ENCODE data around the gene MXD1.

The MXD1 gene

DNA sequence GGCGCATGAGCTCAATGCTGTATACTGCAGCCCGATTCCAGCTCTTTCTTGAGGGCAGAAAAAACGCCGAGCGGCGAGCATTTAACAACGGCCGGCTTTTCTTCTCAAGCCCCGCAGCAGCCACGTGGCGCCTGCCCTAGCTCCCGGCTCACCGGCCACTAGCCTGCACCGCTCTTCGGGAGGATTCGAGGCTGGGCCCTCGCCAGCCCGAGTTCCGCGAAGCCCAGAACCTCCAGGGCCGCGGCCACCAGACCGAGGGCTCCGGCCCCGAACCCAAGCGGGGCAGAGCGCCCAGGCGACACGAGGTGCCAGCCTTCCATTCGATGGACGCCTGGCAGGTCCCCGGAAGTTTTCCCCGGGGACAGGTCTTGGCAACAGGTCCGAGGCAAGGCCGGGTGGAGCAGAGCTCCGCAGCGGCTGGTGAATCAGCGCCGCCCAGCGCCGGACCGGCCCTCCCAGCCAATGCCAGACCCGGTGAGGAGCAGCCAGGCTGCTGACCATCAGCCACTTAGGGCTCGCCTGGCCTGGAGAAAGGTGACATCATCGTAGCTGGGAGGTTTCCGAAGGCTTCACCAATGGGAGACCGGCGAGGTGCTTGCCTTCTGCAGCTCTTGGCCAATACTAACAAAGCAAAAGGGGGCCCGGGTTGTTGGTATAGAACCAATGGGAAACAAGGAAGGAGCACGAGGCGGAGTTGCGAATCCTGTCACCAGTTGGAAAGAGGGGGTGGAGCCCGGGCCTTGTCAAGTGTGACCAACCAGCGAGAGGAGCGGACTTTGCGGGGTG is 552 bp upstream of the MXD1 start:
- Histone ChIP-seq H2AK5ac (ENCODE audit: low read length) (no peak overlapping the region), H3K4me1 (ENCODE audit: control insufficient read depth, low read depth, low read length) (no peaks in the 10 kb centered on the region), H3K4me3 (ENCODE audit: low read length) (peak overlapping the region; percentile 67), H2BK120ac (ENCODE audit: low read depth, low read length) (no peak overlapping the region), H3K36me3 (ENCODE audit: control insufficient read depth, insufficient read depth, low read length) (no peaks in the 10 kb centered on the region), H4K8ac (ENCODE audit: low read depth, low read length) (no peak overlapping the region), H3K79me2 (ENCODE audit: control insufficient read depth, insufficient read depth, low read length) (no peaks in the 10 kb centered on the region), H3K4me2 (ENCODE audit: low read length) (peak overlapping the region; percentile 79), H3K23ac (ENCODE audit: low read length) (no peak overlapping the region), H2BK15ac (replicated peaks; ENCODE audit: low read depth) (no peak overlapping the region), H4K5ac (ENCODE audit: low read length) (no peak overlapping the region), H3K27me3 (ENCODE audit: insufficient read depth, low read length, poor library complexity) (no peaks in the 10 kb centered on the region), H3K4ac (ENCODE audit: low read depth, low read length) (peak overlapping the region; percentile 90), H3K56ac (ENCODE audit: low read length) (peak overlapping the region; percentile 96), H3K79me1 (ENCODE audit: low read length) (no peaks in the 10 kb centered on the region), H2BK5ac (ENCODE audit: low read length) (no peak overlapping the region), H3K9ac (ENCODE audit: low read length) (peak overlapping the region; percentile 91), H3K18ac (ENCODE audit: low read length) (peak overlapping the region; percentile 60), H3K27ac (ENCODE audit: low read depth, low read length) (peak overlapping the region; percentile 94)
- peak; percentile 100 for DNase-seq
- WGBS (ENCODE audit: extremely low coverage, insufficient coverage, low lambda C conversion rate): no CpG with 5 or more reads among the region's 56 CpGs

GRCh38 chr2:69916106-69916505 is 1.2 kb downstream of the MXD1 start:
- H3K27ac ChIP-seq (ENCODE audit: low read depth, low read length): no peak overlapping the region
- no peaks in the 10 kb centered on the region for H3K79me1 ChIP-seq (ENCODE audit: low read length)
- H3K36me3 ChIP-seq (ENCODE audit: control insufficient read depth, insufficient read depth, low read length): no peaks in the 10 kb centered on the region
- no peak for DNase-seq
- no peak overlapping the region for H3K4ac ChIP-seq (ENCODE audit: low read depth, low read length)
- no peak overlapping the region for H2BK120ac ChIP-seq (ENCODE audit: low read depth, low read length)
- H3K9ac ChIP-seq (ENCODE audit: low read length): no peak overlapping the region
- no peak overlapping the region for H3K23ac ChIP-seq (ENCODE audit: low read length)
- H3K56ac ChIP-seq (ENCODE audit: low read length): no peak overlapping the region
- no peak overlapping the region for H2BK15ac ChIP-seq (replicated peaks; ENCODE audit: low read depth)
- no peak overlapping the region for H2AK5ac ChIP-seq (ENCODE audit: low read length)
- H2BK5ac ChIP-seq (ENCODE audit: low read length): no peak overlapping the region
- no peaks in the 10 kb centered on the region for H3K27me3 ChIP-seq (ENCODE audit: insufficient read depth, low read length, poor library complexity)
- H4K5ac ChIP-seq (ENCODE audit: low read length): no peak overlapping the region
- no peak overlapping the region for H3K18ac ChIP-seq (ENCODE audit: low read length)
- WGBS (ENCODE audit: extremely low coverage, insufficient coverage, low lambda C conversion rate): no CpG with 5 or more reads among the region's 2 CpGs
- H3K4me2 ChIP-seq (ENCODE audit: low read length): no peak overlapping the region
- no peak overlapping the region for H4K8ac ChIP-seq (ENCODE audit: low read depth, low read length)
- no peaks in the 10 kb centered on the region for H3K4me1 ChIP-seq (ENCODE audit: control insufficient read depth, low read depth, low read length)
- no peaks in the 10 kb centered on the region for H3K79me2 ChIP-seq (ENCODE audit: control insufficient read depth, insufficient read depth, low read length)
- no peak overlapping the region for H3K4me3 ChIP-seq (ENCODE audit: low read length)

GRCh38 chr2:69917852-69918251 is 2.9 kb downstream of the MXD1 start:
- Histone ChIP-seq H4K8ac (ENCODE audit: low read depth, low read length) (no peak overlapping the region), H2BK120ac (ENCODE audit: low read depth, low read length) (no peak overlapping the region), H3K79me1 (ENCODE audit: low read length) (no peaks in the 10 kb centered on the region), H3K4me2 (ENCODE audit: low read length) (no peak overlapping the region), H3K18ac (ENCODE audit: low read length) (no peak overlapping the region), H2BK5ac (ENCODE audit: low read length) (no peak overlapping the region), H3K4me1 (ENCODE audit: control insufficient read depth, low read depth, low read length) (no peaks in the 10 kb centered on the region), H2AK5ac (ENCODE audit: low read length) (no peak overlapping the region), H3K4ac (ENCODE audit: low read depth, low read length) (no peak overlapping the region), H2BK15ac (replicated peaks; ENCODE audit: low read depth) (no peak overlapping the region), H3K27ac (ENCODE audit: low read depth, low read length) (no peak overlapping the region), H3K9ac (ENCODE audit: low read length) (no peak overlapping the region), H3K23ac (ENCODE audit: low read length) (no peak overlapping the region), H4K5ac (ENCODE audit: low read length) (no peak overlapping the region), H3K56ac (ENCODE audit: low read length) (no peak overlapping the region), H3K4me3 (ENCODE audit: low read length) (no peak overlapping the region), H3K27me3 (ENCODE audit: insufficient read depth, low read length, poor library complexity) (no peaks in the 10 kb centered on the region), H3K79me2 (ENCODE audit: control insufficient read depth, insufficient read depth, low read length) (no peaks in the 10 kb centered on the region), H3K36me3 (ENCODE audit: control insufficient read depth, insufficient read depth, low read length) (no peaks in the 10 kb centered on the region)
- DNase-seq: no peak
- no CpG with 5 or more reads among the region's 3 CpGs for WGBS (ENCODE audit: extremely low coverage, insufficient coverage, low lambda C conversion rate)

DNA sequence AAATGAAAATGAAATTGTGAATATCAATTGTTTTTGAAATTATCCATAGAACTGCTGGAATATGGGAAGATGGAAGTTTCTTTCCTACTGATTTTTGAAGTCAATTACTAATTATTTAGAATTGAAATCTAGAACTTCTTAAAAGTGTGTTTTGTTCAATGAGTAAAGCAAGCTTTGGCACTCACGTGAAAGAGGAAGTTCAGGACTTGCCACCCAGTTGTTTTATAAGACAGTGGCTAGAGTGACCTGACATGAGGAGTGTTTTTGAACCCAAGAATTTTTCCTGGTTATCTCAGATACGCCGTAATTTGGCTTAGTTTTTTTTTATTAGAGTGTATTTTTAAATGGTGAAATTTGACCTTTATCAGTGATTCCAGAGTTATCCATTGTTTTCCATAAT is 3.5 kb downstream of the MXD1 start:
- H3K4me2 ChIP-seq (ENCODE audit: low read length): no peak overlapping the region
- no peak overlapping the region for H3K4ac ChIP-seq (ENCODE audit: low read depth, low read length)
- no peak overlapping the region for H2BK15ac ChIP-seq (replicated peaks; ENCODE audit: low read depth)
- no peak for DNase-seq
- no peak overlapping the region for H4K8ac ChIP-seq (ENCODE audit: low read depth, low read length)
- no CpG with 5 or more reads among the region's 3 CpGs for WGBS (ENCODE audit: extremely low coverage, insufficient coverage, low lambda C conversion rate)
- no peak overlapping the region for H4K5ac ChIP-seq (ENCODE audit: low read length)
- H3K4me3 ChIP-seq (ENCODE audit: low read length): no peak overlapping the region
- H3K79me2 ChIP-seq (ENCODE audit: control insufficient read depth, insufficient read depth, low read length): no peaks in the 10 kb centered on the region
- H3K27me3 ChIP-seq (ENCODE audit: insufficient read depth, low read length, poor library complexity): no peaks in the 10 kb centered on the region
- no peak overlapping the region for H2AK5ac ChIP-seq (ENCODE audit: low read length)
- H3K4me1 ChIP-seq (ENCODE audit: control insufficient read depth, low read depth, low read length): no peaks in the 10 kb centered on the region
- no peak overlapping the region for H3K18ac ChIP-seq (ENCODE audit: low read length)
- H2BK120ac ChIP-seq (ENCODE audit: low read depth, low read length): no peak overlapping the region
- H3K56ac ChIP-seq (ENCODE audit: low read length): no peak overlapping the region
- no peak overlapping the region for H3K27ac ChIP-seq (ENCODE audit: low read depth, low read length)
- no peak overlapping the region for H3K9ac ChIP-seq (ENCODE audit: low read length)
- H3K36me3 ChIP-seq (ENCODE audit: control insufficient read depth, insufficient read depth, low read length): no peaks in the 10 kb centered on the region
- H3K79me1 ChIP-seq (ENCODE audit: low read length): no peaks in the 10 kb centered on the region
- no peak overlapping the region for H2BK5ac ChIP-seq (ENCODE audit: low read length)
- no peak overlapping the region for H3K23ac ChIP-seq (ENCODE audit: low read length)

- no peak for DNase-seq
- Histone ChIP-seq H3K9ac (ENCODE audit: low read length) (no peak overlapping the region), H4K5ac (ENCODE audit: low read length) (no peak overlapping the region), H3K27ac (ENCODE audit: low read depth, low read length) (no peak overlapping the region), H3K36me3 (ENCODE audit: control insufficient read depth, insufficient read depth, low read length) (no peaks in the 10 kb centered on the region), H2AK5ac (ENCODE audit: low read length) (no peak overlapping the region), H3K79me1 (ENCODE audit: low read length) (no peaks in the 10 kb centered on the region), H2BK120ac (ENCODE audit: low read depth, low read length) (no peak overlapping the region), H2BK5ac (ENCODE audit: low read length) (no peak overlapping the region), H3K23ac (ENCODE audit: low read length) (no peak overlapping the region), H3K56ac (ENCODE audit: low read length) (no peak overlapping the region), H3K4ac (ENCODE audit: low read depth, low read length) (no peak overlapping the region), H4K8ac (ENCODE audit: low read depth, low read length) (no peak overlapping the region), H3K4me3 (ENCODE audit: low read length) (no peak overlapping the region), H3K4me1 (ENCODE audit: control insufficient read depth, low read depth, low read length) (no peaks in the 10 kb centered on the region), H3K79me2 (ENCODE audit: control insufficient read depth, insufficient read depth, low read length) (no peaks in the 10 kb centered on the region), H3K18ac (ENCODE audit: low read length) (no peak overlapping the region), H2BK15ac (replicated peaks; ENCODE audit: low read depth) (no peak overlapping the region), H3K4me2 (ENCODE audit: low read length) (no peak overlapping the region), H3K27me3 (ENCODE audit: insufficient read depth, low read length, poor library complexity) (no peaks in the 10 kb centered on the region)
- WGBS (ENCODE audit: extremely low coverage, insufficient coverage, low lambda C conversion rate): no CpG with 5 or more reads among the region's 3 CpGs
These were observed 8.2 kb downstream of the MXD1 start for GRCh38 chr2:69923116-69923515.
